Stimulated activated naive CD4-positive, alpha-beta T cell (primary cell): ENCODE measurements around the gene SH3BP1.
"Not testable (repeated sequence)": the region's sequence is repeated elsewhere in the genome, so short reads cannot be mapped to it uniquely, and the experiment has no call there.

Experiments
- DNase-seq, 6 experiments: peaks; one replicate each; lab custom pipeline; 2025; lab: John Stamatoyannopoulos, UW

Gene SH3BP1

GRCh38 chr22:37677493-37677974 is 38.1 kb downstream of the SH3BP1 start:
- no peak for DNase-seq

DNA sequence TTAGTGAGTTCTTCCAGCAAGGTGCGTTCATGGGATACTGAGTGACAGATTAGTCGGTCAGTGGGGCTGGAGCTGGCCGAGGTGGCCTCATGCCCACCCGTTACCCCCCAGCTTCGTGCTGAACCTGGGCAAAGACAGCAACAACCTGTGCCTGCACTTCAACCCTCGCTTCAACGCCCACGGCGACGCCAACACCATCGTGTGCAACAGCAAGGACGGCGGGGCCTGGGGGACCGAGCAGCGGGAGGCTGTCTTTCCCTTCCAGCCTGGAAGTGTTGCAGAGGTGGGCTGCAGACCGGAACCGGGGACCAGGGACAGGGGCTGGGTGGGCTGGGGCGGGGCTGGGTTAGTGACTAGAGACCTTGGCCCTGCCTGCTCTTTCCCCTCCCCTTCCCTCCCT is 38.9 kb downstream of the SH3BP1 start:
- DNase-seq = no peak

- no peak for DNase-seq
Observed at GRCh38 chr22:37679670-37680069, 40.2 kb downstream of the SH3BP1 start.

- no peak for DNase-seq
Observed at GRCh38 chr22:37680191-37680851, 40.9 kb downstream of the SH3BP1 start.

- DNase-seq = no peak
Observed at GRCh38 chr22:37681001-37681424, 41.5 kb downstream of the SH3BP1 start.

DNA sequence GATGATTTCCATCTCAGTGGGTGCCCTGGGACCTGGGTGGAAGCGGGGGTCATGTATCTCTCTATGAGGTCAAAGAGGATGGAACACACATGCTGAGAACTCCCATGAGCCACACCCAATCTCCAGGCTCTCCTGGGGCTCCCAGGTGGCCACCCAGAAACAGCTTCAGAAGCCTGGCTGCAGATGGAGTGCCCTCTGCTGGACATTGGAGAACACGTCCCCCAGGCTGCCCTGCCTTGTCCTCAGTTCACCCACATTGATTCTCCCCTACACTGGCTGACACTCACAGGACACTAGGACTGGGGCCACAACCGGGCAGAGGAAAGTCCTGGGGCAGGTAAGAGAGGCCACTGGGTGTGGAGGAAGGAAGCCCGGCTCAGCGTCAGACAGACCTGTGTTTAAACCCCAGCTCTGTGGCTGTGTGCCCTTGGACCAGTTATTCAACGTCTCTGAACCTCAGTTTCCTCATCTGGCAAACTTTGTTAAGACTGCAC is 42.1 kb downstream of the SH3BP1 start:
- DNase-seq = peak; percentile 27 to 76 (median 60)

DNA sequence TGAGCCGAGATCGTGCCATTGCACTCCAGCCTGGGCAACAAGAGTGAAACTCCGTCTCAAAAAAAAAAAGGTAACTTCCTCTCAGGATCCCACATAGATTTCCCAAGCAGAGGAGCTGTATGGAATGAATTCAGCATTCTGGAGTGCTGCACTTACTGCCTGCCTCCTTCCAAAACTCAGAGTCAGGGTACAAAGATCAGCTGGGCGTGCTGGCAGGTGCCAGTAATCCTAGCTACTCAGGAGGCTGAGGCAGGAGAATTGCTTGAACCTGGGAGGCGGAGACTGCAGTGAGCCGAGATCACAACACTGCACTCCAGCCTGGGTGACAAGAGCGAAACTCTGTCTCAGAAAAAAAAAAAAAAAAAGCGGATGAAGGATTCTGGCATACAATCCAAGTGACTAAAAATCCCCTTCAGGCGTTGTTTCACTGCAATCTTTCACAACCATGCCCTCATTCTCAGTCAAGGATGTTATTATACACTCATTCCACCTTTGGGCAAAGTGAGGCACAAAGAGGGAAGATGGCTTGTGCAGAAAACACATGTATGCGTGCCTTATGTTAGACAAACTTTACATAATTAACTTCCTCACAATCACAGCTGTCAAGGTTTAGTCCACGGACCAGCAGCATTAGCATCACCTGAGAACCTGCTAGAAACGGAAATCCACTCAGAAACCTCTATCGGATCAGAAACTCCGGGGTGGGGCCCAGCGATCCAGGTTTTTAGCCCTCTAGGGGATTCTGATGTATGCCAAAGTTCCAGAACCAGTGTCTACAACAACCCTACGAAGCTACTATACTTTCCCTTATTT is 45.5 kb downstream of the SH3BP1 start:
- DNase-seq = no peak

DNA sequence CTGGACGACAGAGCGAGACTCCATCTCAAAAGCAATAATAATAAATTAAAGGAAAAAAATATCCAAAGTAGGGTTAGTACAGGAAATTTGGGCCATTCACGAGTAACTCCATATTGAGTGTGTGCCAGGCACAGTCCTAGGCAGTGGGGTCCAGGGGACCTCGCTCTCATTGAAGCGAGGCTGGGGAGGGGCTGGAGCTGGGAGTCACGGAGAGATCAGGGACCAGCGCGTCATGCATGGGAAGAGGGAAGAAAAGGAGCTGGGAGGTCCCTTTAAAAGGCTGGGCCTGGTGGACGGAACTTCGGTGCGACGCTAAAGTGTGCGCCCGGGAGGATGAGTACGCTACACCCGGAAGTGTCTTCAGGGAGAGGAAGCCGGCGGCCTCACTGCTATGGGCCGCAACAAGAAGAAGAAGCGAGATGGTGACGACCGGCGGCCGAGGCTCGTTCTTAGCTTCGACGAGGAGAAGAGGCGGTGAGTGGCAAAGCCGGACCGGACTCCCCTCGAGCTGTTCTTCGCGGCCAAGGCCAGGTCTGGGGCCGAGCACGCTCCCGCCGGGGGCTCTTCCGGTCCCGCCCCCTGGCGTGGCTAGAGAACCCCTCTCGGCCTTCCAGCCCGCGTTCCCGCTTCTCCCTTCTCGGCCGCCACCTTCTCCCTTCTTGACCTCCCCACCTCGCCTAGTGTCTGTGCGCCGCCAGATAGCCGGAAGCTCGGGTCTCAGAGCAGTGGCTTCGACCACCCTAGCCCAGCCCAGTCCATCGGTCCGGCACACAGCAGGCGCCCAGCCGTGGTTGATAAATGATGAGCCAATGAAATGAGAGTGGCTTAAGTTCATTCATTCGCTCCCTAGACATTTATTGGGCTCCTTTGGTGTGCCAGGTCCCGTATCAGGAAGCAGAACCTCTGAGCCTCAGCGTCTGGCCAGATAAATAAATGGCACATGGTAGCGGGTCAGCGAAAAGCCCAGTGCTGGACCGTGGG is 46.8 kb downstream of the SH3BP1 start, which contains the start of gene NOL12:
Gene NOL12, plus strand, starts transcription at position 342 of the 981 bp plus-strand sequence. Its CDS starts 50 bp downstream, at position 392.
- peak; percentile 51 to 84 (median 64) for DNase-seq

- no peak for DNase-seq
Observed at GRCh38 chr22:37690407-37690806, 50.9 kb downstream of the SH3BP1 start.

DNA sequence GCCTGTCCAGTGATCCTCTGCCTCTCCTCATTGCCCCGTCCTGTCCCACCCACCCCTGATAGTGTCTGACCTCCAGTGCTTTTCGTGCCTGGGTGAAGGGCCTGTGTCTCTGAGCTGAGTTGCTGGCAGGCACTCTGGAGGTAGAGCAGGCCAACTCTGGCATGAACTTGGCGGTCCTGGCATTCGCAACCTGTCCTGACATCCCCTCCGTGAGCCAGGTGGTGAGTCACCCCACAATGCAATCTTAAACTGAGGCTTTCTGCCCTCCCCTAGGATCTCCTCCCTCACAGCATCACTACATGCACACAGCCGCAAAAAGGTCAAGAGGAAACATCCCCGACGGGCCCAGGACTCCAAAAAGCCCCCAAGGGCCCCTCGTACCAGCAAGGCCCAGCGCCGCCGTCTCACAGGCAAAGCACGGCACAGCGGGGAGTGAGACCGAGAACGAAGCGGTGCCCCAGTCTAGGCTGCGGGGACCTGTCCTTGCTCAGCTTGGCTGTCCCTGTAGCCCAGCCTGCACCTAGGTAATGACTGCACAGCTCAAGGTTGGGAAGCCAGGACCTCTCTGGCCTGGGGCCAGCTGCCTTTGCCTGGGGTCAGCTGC is 51.5 kb downstream of the SH3BP1 start:
- DNase-seq = no peak

DNA sequence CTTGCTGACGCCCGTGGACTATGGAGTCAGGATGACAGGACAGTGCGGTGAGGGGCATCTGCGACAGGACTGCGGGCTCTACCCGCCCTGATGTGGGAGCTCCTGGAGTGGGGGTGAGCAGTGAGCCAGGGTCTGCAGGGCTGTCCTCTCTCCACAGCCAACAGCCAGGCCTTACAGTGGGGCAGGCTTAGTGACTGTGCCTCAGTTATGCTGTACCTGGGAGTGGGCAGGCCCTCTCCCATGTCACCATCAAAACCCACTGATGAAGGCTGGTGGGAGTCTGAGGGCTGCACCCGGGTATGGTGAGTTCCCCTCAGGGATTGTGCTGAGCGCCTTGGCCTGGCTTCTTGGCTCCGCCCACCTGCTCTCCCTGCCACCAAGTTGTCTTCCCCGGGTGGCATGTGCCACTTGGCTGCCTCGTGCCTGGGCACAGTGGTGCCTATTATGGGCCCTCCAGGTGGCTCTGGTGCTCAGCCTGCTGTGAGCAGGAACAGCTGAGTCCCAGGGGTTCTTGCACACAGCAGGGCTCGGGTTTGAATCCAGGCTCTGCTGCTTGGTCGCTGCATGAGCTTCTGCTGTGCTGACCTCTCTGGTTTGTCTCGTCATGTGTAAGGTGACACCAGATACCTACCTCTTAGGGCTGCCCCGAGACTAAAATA is 53.3 kb downstream of the SH3BP1 start:
- no peak for DNase-seq

- DNase-seq = not testable (repeated sequence)
Observed at GRCh38 chr22:37694131-37694530, 54.7 kb downstream of the SH3BP1 start.

GRCh38 chr22:37696260-37696656 is 56.8 kb downstream of the SH3BP1 start:
- not testable (repeated sequence) for DNase-seq

- DNase-seq = peak; percentile 73 to 84 (median 80)
Observed at GRCh38 chr22:37696657-37697537, 57.4 kb downstream of the SH3BP1 start, which contains the start of gene TRIOBP. TRIOBP (plus strand) TSS chr22:37697048; CDS start chr22:37701366, 4,318 bp downstream.

DNA sequence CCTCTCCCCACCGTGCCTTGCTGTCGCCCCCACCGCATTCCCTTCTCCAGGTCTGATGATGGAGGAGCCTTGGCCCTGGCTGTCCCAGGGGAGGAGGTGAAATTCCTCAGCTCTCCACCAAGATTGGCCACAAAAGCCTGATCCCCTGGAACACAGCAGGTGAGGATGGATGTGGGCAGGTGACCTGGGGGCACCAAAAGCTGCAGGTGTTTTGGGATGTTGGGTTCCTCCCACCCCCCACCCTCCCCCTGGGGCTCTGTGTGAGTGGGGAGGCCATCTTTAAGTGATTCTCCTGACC is 58.0 kb downstream of the SH3BP1 start:
- no peak for DNase-seq

- no peak for DNase-seq
Observed at GRCh38 chr22:37701141-37701786, 61.8 kb downstream of the SH3BP1 start.

- DNase-seq = no peak
Observed at GRCh38 chr22:37703906-37704305, 64.4 kb downstream of the SH3BP1 start.

- DNase-seq = no peak
Observed at GRCh38 chr22:37704645-37705044, 65.2 kb downstream of the SH3BP1 start.

GRCh38 chr22:37705205-37705604 is 65.7 kb downstream of the SH3BP1 start:
- no peak for DNase-seq
